Measurements from ENCODE around the gene DUOXA1.

Gene DUOXA1

GRCh38 chr15:45162771-45163507 lies 33.3 kb upstream of the DUOXA1 start:
- TF ChIP-seq USF1 (IDR thresholded peaks at IDR 0.05) (no peak), TEAD4 (IDR thresholded peaks at IDR 0.05) (peak; percentile 79), RAD21 (IDR thresholded peaks at IDR 0.05; ENCODE audit: low read depth) (peak; percentile 96), MAX (IDR thresholded peaks at IDR 0.05) (peak; percentile 19; the same call in 1 of the 2 replicates), NFIC (IDR thresholded peaks at IDR 0.05) (no peak), ZBTB7A (IDR thresholded peaks at IDR 0.05; ENCODE audit: low read depth) (0 out of 2 replicates have a peak, but pooled peaks have one; percentile 30)

- no peak for TF ChIP-seq TAF1 (IDR thresholded peaks at IDR 0.05; ENCODE audit: low read depth)
- no peak for TF ChIP-seq FOXM1 (IDR thresholded peaks at IDR 0.05; ENCODE audit: borderline replicate concordance, low read depth)
- TF ChIP-seq YY1 (IDR thresholded peaks at IDR 0.05; ENCODE audit: low read depth), result no peak
- no peak for TF ChIP-seq USF1 (IDR thresholded peaks at IDR 0.05)
- no peak for TF ChIP-seq RAD21 (IDR thresholded peaks at IDR 0.05; ENCODE audit: low read depth)
- TF ChIP-seq ZBTB7A (IDR thresholded peaks at IDR 0.05; ENCODE audit: low read depth), result no peak
- no peak for TF ChIP-seq REST (IDR thresholded peaks at IDR 0.05; ENCODE audit: low read depth)
- TF ChIP-seq EP300 (IDR thresholded peaks at IDR 0.05; ENCODE audit: borderline replicate concordance), result no peak
- TF ChIP-seq EGR1 (IDR thresholded peaks at IDR 0.05), result no peak
Measured at GRCh38 chr15:45161666-45162065, 32.0 kb upstream of the DUOXA1 start.

GRCh38 chr15:45157974-45158373 lies 28.3 kb upstream of the DUOXA1 start:
- TF ChIP-seq EP300 (IDR thresholded peaks at IDR 0.05; ENCODE audit: borderline replicate concordance) (no peak), EGR1 (IDR thresholded peaks at IDR 0.05) (no peak), NFIC (IDR thresholded peaks at IDR 0.05) (no peak), USF1 (IDR thresholded peaks at IDR 0.05) (no peak), RAD21 (IDR thresholded peaks at IDR 0.05; ENCODE audit: low read depth) (no peak), TCF12 (IDR thresholded peaks at IDR 0.05; ENCODE audit: low read depth) (no peak), MAX (IDR thresholded peaks at IDR 0.05) (no peak), ZBTB7A (IDR thresholded peaks at IDR 0.05; ENCODE audit: low read depth) (no peak), TAF1 (IDR thresholded peaks at IDR 0.05; ENCODE audit: low read depth) (no peak), YY1 (IDR thresholded peaks at IDR 0.05; ENCODE audit: low read depth) (no peak), FOXM1 (IDR thresholded peaks at IDR 0.05; ENCODE audit: borderline replicate concordance, low read depth) (no peak), REST (IDR thresholded peaks at IDR 0.05; ENCODE audit: low read depth) (no peak), CEBPB (IDR thresholded peaks at IDR 0.05) (no peak), CREB1 (IDR thresholded peaks at IDR 0.05; ENCODE audit: low read depth) (no peak), TEAD4 (IDR thresholded peaks at IDR 0.05) (no peak)

- TF ChIP-seq YY1 (IDR thresholded peaks at IDR 0.05; ENCODE audit: low read depth), result no peak
- TF ChIP-seq TEAD4 (IDR thresholded peaks at IDR 0.05), result no peak
- TF ChIP-seq TAF1 (IDR thresholded peaks at IDR 0.05; ENCODE audit: low read depth), result no peak
- no peak for TF ChIP-seq ZBTB7A (IDR thresholded peaks at IDR 0.05; ENCODE audit: low read depth)
- TF ChIP-seq EGR1 (IDR thresholded peaks at IDR 0.05), result no peak
- TF ChIP-seq USF1 (IDR thresholded peaks at IDR 0.05), result no peak
- no peak for TF ChIP-seq NFIC (IDR thresholded peaks at IDR 0.05)
- TF ChIP-seq RAD21 (IDR thresholded peaks at IDR 0.05; ENCODE audit: low read depth), result no peak
- TF ChIP-seq MAX (IDR thresholded peaks at IDR 0.05), result no peak
- TF ChIP-seq FOXM1 (IDR thresholded peaks at IDR 0.05; ENCODE audit: borderline replicate concordance, low read depth), result no peak
- no peak for TF ChIP-seq REST (IDR thresholded peaks at IDR 0.05; ENCODE audit: low read depth)
- no peak for TF ChIP-seq TCF12 (IDR thresholded peaks at IDR 0.05; ENCODE audit: low read depth)
- no peak for TF ChIP-seq EP300 (IDR thresholded peaks at IDR 0.05; ENCODE audit: borderline replicate concordance)
- no peak for TF ChIP-seq CREB1 (IDR thresholded peaks at IDR 0.05; ENCODE audit: low read depth)
- no peak for TF ChIP-seq CEBPB (IDR thresholded peaks at IDR 0.05)
Measured at GRCh38 chr15:45156744-45157455, 27.2 kb upstream of the DUOXA1 start.
